ENCODE results near the gene UPF1. TPM values are rescaled to one million over a fixed set of nuclear protein-coding genes. Genes with fewer than 3 reads are reported as not detected.

Gene UPF1
- total RNA-seq, 2 experiments from 2014 or later = 77.2 to 113 TPM

DNA sequence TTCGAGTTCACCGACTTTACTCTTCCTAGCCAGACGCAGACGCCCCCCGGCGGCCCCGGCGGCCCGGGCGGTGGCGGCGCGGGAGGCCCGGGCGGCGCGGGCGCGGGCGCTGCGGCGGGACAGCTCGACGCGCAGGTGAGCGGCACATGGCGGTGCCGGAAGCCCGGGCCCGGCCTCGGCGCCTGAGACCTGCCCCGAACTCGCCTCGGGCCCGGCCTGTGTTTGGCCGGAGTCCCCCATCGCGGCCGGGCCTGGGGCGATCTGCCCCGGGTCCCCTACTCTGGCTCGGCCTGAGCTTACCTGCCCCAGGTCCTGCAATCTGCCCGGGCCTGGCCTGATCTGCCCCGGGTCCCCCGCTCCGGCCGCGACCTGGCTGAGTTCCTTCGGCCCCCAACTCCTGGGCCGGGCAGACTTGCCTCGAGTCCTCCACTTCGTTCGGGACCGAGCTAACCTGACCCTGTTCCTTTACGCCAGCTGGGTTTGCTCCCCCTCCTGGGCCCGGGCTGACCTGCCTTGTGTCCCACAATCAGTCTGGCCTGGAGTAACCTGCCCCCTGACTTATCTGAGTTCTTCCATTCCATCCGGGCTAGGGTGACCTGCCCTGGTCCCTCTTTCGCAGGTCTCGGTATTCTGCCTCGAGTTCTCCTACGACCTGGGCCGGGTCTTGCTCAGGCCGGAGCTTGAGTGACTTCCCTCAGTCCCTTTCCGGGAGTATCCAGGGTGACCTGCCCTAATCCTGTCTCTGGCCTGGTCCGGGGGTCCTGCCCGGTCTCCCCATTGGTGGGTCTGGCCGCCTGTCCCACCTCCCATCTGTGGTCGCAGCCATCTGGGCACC lies 764 bp downstream of the UPF1 start:
- Histone ChIP-seq H3K79me2 (ENCODE audit: insufficient read depth, low read depth, low read length) (peaks cover 52% of the 10 kb centered on the region), H3K9me2 (ENCODE audit: insufficient read depth, low read length) (no peaks in the 10 kb centered on the region), H3K9me3 (ENCODE audit: low read length) (no peaks in the 10 kb centered on the region), H3K4me3 (ENCODE audit: low read depth, low read length, poor library complexity, severe bottlenecking) (peak overlapping the region; percentile 94), H2AFZ (ENCODE audit: low read length) (no peak overlapping the region), H3K4me1 (ENCODE audit: insufficient read depth, low read length, poor library complexity, severe bottlenecking) (peaks cover 26% of the 10 kb centered on the region), H3K27ac (ENCODE audit: low read depth, low read length, poor library complexity, severe bottlenecking) (peak overlapping the region; percentile 72), H3K4me2 (ENCODE audit: low read length) (peak overlapping the region; percentile 99), H4K20me1 (ENCODE audit: insufficient read depth, low read length) (peaks cover 37% of the 10 kb centered on the region), H3K36me3 (ENCODE audit: insufficient read depth, low read length) (peaks cover 51% of the 10 kb centered on the region)
- ChIA-PET CTCF (ENCODE audit: unreplicated experiment) (interaction anchor here (0.5 kb wide), 1 partner anchor 311 kb away, joined by 3 read pairs; no protein-coding TSS in a partner anchor), POLR2A (interaction anchor here (0.5 to 1.0 kb wide), 3 partner anchors 14 to 570 kb away, joined by 3 to 5 read pairs (median 3); no protein-coding TSS in a partner anchor)
- peak; percentile 60 for DNase-seq (ENCODE audit: low spot score)
- BruUV-seq (replicated peaks) = no TSS peak
- intact Hi-C loops (cut with micrococcal nuclease; ENCODE audit: unreplicated experiment) = loop anchor here (5.0 to 10.0 kb wide), 3 partner anchors 150 to 408 kb away; partner anchors contain the start of genes CRTC1 and REX1BD
- TF ChIP-seq, protein P1, sequence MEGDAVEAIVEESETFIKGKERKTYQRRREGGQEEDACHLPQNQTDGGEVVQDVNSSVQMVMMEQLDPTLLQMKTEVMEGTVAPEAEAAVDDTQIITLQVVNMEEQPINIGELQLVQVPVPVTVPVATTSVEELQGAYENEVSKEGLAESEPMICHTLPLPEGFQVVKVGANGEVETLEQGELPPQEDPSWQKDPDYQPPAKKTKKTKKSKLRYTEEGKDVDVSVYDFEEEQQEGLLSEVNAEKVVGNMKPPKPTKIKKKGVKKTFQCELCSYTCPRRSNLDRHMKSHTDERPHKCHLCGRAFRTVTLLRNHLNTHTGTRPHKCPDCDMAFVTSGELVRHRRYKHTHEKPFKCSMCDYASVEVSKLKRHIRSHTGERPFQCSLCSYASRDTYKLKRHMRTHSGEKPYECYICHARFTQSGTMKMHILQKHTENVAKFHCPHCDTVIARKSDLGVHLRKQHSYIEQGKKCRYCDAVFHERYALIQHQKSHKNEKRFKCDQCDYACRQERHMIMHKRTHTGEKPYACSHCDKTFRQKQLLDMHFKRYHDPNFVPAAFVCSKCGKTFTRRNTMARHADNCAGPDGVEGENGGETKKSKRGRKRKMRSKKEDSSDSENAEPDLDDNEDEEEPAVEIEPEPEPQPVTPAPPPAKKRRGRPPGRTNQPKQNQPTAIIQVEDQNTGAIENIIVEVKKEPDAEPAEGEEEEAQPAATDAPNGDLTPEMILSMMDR (conservative IDR thresholded peaks at IDR 0.05; ENCODE audit: low read length) = 0 out of 2 replicates have a peak, but pooled peaks have one; percentile 16
- no peak for TF ChIP-seq EZH2phosphoT487 (IDR thresholded peaks at IDR 0.05; ENCODE audit: borderline replicate concordance, low read depth, low read length)

DNA sequence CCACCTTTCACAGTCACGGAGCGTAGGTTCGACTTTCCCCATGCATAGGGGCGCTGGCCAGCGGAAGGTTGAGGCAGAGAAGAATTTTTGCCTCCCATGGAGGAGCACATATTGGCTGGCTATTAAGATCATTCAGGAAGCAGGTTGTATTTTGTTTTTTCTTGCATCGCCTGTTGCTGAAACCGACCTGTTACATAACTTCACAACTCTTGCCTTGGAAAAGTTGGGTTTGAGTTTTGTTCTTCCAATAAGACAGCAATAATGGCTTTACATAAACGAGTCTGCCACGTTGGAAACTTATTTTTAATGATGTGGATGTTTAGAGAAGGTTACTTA lies 1.4 kb downstream of the UPF1 start:
- Histone ChIP-seq H4K20me1 (ENCODE audit: insufficient read depth, low read length) (peaks cover 42% of the 10 kb centered on the region), H3K27ac (ENCODE audit: low read depth, low read length, poor library complexity, severe bottlenecking) (peak overlapping the region; percentile 72)
- CTCF ChIA-PET (ENCODE audit: unreplicated experiment) = no interaction called here

More for the DNA sequence above, 1.4 kb downstream of the UPF1 start:
- Histone ChIP-seq H2AFZ (ENCODE audit: low read length) (no peak overlapping the region), H3K9me3 (ENCODE audit: low read length) (no peaks in the 10 kb centered on the region), H3K4me3 (ENCODE audit: low read depth, low read length, poor library complexity, severe bottlenecking) (peak overlapping the region; percentile 94), H3K4me2 (ENCODE audit: low read length) (peak overlapping the region; percentile 99), H3K36me3 (ENCODE audit: insufficient read depth, low read length) (peaks cover 57% of the 10 kb centered on the region), H3K9me2 (ENCODE audit: insufficient read depth, low read length) (no peaks in the 10 kb centered on the region), H3K79me2 (ENCODE audit: insufficient read depth, low read depth, low read length) (peaks cover 58% of the 10 kb centered on the region), H3K4me1 (ENCODE audit: insufficient read depth, low read length, poor library complexity, severe bottlenecking) (peaks cover 26% of the 10 kb centered on the region)
- TF ChIP-seq EZH2phosphoT487 (IDR thresholded peaks at IDR 0.05; ENCODE audit: borderline replicate concordance, low read depth, low read length) = no peak
- TF ChIP-seq, protein P1 (conservative IDR thresholded peaks at IDR 0.05; ENCODE audit: low read length) = no peak
- intact Hi-C loops (cut with micrococcal nuclease; ENCODE audit: unreplicated experiment) = loop anchor here (5.0 to 10.0 kb wide), 3 partner anchors 151 to 408 kb away; partner anchors contain the start of genes CRTC1 and REX1BD
- BruUV-seq (replicated peaks) = no TSS peak
- peak; percentile 21 for DNase-seq (ENCODE audit: low spot score)
- POLR2A ChIA-PET = interaction anchor here (0.5 kb wide), 1 partner anchor 571 kb away, joined by 5 read pairs; no protein-coding TSS in a partner anchor

Measured in OCI-LY7 (cell line).